ENCODE measurements around the gene PAK2.

GRCh38 chr3:196740481-196741248 lies 1.0 kb downstream of the PAK2 start:
- TF ChIP-seq, protein P1, sequence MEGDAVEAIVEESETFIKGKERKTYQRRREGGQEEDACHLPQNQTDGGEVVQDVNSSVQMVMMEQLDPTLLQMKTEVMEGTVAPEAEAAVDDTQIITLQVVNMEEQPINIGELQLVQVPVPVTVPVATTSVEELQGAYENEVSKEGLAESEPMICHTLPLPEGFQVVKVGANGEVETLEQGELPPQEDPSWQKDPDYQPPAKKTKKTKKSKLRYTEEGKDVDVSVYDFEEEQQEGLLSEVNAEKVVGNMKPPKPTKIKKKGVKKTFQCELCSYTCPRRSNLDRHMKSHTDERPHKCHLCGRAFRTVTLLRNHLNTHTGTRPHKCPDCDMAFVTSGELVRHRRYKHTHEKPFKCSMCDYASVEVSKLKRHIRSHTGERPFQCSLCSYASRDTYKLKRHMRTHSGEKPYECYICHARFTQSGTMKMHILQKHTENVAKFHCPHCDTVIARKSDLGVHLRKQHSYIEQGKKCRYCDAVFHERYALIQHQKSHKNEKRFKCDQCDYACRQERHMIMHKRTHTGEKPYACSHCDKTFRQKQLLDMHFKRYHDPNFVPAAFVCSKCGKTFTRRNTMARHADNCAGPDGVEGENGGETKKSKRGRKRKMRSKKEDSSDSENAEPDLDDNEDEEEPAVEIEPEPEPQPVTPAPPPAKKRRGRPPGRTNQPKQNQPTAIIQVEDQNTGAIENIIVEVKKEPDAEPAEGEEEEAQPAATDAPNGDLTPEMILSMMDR (IDR thresholded peaks at IDR 0.05 in 8 of 11, conservative IDR thresholded peaks at IDR 0.05 in 3 of 11), result no peak
- no peak for TF ChIP-seq POLR2AphosphoS5 (IDR thresholded peaks at IDR 0.05)
